Right renal pelvis (tissue), 4 donors: Measurements from ENCODE around the gene NPIPB2. TPM values are rescaled to one million over a fixed set of nuclear protein-coding genes. Genes with fewer than 3 reads are reported as not detected.

ENCODE experiments used
- DNase-seq, 4 donors: peaks; one replicate each; pipeline ENCODE4 v3.0.0-alpha.2; 2013; ENCODE audit warnings: low read depth in 4 of 4, low spot score in 3 of 4, missing footprints in 1 of 4
- polyA plus RNA-seq, 4 donors: library from polyadenylated mRNA; unstranded; fragments of 120-200 nt; gene quantifications; one replicate each; pipeline ENCODE4 v1.2.1, GENCODE V29; 2013; ENCODE audit not compliant: insufficient read length in 4 of 4

The NPIPB2 gene
- polyA plus RNA-seq, 4 donors, result 0.65 to 11.9 (median 3.2) TPM

- no peak for DNase-seq
Observed at GRCh38 chr16:11907160-11907970, 34.5 kb downstream of the NPIPB2 start.

GRCh38 chr16:11903906-11904305 is 37.9 kb downstream of the NPIPB2 start:
- DNase-seq, result no peak

- no peak for DNase-seq
Observed at GRCh38 chr16:11901091-11901490, 40.8 kb downstream of the NPIPB2 start.

GRCh38 chr16:11896486-11897176 is 45.2 kb downstream of the NPIPB2 start:
- no peak for DNase-seq

GRCh38 chr16:11893571-11893970 is 48.3 kb downstream of the NPIPB2 start:
- no peak for DNase-seq

GRCh38 chr16:11892761-11893160 is 49.1 kb downstream of the NPIPB2 start:
- DNase-seq, result no peak

GRCh38 chr16:11890231-11890965 is 51.4 kb downstream of the NPIPB2 start:
- no peak for DNase-seq

- no peak for DNase-seq
Observed at GRCh38 chr16:11886881-11887280, 55.0 kb downstream of the NPIPB2 start.

GRCh38 chr16:11884035-11884434 is 57.8 kb downstream of the NPIPB2 start:
- DNase-seq, result no peak

- no peak for DNase-seq
Observed at GRCh38 chr16:11880007-11880406, 61.8 kb downstream of the NPIPB2 start.

GRCh38 chr16:11877374-11877773 is 64.5 kb downstream of the NPIPB2 start:
- DNase-seq, result no peak

Other genes with a start within 250 kb of the NPIPB2 start
- 10 to 100 TPM; 42.5 to 45.7 (median 44.7) TPM for gene TXNDC11, start 199.2 kb downstream of the NPIPB2 start, polyA plus RNA-seq
- gene ZC3H7A, start 144.8 kb downstream of the NPIPB2 start, polyA plus RNA-seq, result 100 to 1,000 TPM in 1 of 4 donors, 10 to 100 TPM in 3; 66.2 to 102 (median 83.8) TPM
- 100 to 1,000 TPM; 231 to 286 (median 244) TPM for gene RSL1D1, start 90.5 kb downstream of the NPIPB2 start, polyA plus RNA-seq
- 100 to 1,000 TPM; 104 to 131 (median 122) TPM for gene GSPT1, start 26.1 kb downstream of the NPIPB2 start, polyA plus RNA-seq
- gene TNFRSF17, start 23.2 kb upstream of the NPIPB2 start, polyA plus RNA-seq, result under 1 TPM in 1 of 4 donors, not detected in 3; 0.08 TPM
- gene SNX29, start 34.7 kb upstream of the NPIPB2 start, polyA plus RNA-seq, result 10 to 100 TPM; 31.2 to 39.9 (median 32.0) TPM